Stimulated activated CD4-positive, alpha-beta T cell treated with anti-CD3 and anti-CD28 coated beads, Interleukin-4, amount 100 ng/mL, for 24 hours (primary cell): ENCODE data around the gene CCNG2.
"Not testable (repeated sequence)": the region's sequence is repeated elsewhere in the genome, so short reads cannot be mapped to it uniquely, and the experiment has no call there.

Experiments
- DNase-seq: peaks from one replicate; pipeline ENCODE4 v3.0.0-alpha.2; 2020

Gene CCNG2, protein sequence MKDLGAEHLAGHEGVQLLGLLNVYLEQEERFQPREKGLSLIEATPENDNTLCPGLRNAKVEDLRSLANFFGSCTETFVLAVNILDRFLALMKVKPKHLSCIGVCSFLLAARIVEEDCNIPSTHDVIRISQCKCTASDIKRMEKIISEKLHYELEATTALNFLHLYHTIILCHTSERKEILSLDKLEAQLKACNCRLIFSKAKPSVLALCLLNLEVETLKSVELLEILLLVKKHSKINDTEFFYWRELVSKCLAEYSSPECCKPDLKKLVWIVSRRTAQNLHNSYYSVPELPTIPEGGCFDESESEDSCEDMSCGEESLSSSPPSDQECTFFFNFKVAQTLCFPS

DNA sequence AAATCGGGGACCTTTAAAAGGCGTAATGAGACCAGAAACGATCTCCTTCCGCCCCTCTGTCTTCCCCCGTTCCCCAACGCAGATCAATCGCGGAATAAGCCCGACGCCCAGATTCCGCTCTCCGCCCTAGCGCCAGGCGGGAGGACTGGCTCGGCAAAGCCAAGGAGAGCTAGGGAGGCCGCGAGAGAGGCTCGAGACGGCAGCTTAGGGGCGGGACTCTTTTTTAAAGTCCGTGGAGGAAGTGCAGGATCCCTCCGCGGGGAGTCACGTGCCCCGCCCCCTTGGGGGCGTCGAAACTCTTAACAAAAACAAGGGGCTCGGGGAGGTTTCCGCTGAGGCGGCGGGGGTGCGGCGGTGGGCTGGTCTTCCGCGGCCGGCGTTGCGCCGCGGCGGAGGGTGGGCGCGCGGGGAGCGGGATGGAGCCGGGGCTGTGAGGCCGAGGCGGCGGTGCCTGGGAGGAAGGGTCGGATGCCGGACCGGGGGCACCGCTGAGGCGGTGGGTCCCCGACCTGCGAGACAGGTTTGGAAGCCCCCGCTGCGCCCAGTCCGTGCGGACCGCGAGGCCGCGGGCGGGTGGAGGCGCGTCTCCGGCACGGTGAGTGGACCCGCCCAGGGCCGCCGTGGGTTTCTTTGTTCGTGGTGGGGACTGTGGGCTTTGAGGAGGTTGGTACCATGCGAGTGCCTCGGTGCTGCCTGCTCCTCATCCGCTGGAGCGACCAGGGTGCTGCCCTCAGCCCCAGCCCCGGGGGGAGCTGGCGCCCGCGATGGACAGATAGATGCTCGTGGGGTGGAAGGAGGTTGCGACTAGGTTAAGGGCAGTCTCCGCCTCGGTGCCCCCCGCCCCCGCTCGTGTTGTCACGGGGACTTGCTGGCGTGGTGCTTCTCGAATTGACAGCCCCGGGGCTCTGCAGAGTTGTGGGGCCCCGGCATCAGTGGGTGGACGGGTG lies at the start of gene CCNG2:
Gene CCNG2, plus strand, starts transcription at position 296 of the 947 bp plus-strand sequence. CDS start 1,326 bp downstream, outside the sequence.
- DNase-seq: peak; percentile 80

DNA sequence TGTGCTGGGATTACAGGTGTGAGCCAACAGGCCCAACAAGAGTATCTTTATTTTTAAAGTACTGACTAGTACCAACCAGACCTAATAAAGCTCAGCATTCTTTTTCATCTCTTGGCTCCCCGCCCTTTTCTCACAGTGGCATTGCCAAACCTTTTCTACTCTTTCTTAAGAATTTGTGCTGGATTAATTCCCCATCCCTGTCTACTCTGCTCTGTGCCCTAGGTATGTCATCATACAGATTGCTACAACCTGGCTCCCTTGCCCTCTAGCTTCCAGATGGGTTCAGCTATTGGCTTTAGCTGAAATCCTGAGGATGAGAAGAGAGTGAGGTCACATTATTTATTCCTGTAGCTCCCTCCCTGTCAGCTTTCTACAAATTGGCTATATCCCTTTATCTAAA lies 46.3 kb upstream of the CCNG2 start:
- no peak for DNase-seq

DNA sequence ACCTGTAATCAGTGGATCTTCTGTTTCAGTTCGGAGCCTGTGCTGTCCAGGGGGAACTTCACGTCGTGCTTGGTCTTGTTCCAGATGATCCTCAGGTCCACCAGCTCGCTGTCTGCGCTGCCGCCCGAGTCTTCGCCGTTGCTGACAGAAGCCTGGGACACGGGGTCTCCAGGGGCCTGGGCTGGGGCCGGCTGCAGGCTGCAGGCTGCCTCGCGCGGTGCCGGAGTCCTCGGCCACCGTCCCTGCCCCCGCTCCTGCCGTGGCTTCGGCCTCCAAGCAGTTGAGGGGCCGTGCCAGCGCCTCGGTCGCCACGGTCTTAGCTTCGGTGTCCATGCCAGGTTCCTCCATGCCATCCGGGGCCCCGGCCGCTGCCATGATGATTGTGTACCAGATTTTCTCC lies 43.9 kb upstream of the CCNG2 start:
- no peak for DNase-seq

DNA sequence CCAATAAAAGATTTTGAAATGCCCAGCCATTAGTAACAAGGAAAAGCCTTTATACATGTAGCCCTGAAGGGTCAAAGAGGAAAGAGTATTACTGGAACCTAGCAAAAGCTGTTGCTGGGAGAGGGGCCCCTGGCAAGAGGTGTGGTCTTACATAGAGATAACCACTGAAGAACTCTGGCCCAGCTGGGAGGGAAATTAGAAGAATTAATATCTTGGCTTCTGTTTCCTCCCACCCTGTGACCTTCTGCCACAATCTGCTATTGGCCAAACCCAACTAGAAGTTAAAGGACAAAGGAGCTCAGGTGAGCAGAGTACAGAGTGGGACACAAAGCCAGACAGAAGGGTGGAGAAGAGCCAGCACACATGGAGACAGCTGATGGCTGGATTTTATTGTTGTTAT lies 39.3 kb upstream of the CCNG2 start:
- no peak for DNase-seq

DNA sequence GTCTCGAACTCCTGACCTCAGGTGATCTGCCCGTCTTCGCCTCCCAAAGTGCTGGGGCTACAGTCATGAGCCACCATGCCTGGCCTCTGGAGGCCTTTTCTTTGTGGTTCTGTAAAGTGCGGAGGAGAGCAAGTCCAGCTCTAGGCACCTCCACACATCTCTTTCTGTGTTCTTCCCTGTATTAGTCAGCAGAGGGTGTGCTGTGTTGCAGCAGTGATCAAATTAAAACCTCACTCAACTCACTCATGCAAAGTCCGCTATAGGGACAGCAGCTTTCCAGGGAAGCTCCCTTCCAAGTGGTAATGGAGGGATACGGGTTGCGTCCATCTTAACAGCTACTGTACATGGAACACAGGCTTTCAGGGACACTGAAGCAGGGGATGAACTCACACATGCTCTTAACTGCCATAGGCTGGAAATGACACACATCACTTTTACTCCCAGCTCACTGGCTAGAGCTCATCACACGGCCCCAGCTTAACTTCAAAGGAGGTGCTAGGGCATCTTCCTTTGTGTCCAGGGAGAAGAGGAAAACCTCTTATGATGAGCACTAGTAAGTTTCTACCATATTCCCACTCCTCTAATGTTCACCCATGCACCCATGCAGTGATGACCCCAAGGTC lies 36.0 kb upstream of the CCNG2 start:
- no peak for DNase-seq

DNA sequence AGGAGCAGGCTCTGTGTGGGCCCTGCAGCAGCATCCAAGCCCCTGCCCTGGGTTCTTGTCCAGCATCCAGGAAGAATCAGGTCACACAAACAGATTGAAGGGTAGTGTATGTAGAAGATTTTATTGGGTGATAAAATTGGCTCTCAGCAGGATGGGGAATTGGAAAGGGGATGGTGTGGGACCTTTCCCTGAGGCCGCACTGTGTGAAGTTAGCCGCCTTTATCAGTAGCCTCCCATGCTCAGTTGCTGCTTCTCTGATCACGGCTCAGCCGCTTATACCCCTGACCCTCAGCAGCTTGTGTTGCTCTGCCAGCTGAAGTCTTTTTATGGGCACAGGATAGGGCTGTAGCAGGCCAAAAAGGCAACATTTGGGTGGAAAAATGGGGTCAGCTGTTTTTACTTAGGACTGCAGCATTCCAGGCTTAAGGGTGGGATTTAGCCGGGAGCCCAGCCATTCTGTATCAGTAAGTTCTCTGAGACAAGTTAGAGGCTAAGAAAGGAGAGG lies 35.2 kb upstream of the CCNG2 start:
- no peak for DNase-seq

DNA sequence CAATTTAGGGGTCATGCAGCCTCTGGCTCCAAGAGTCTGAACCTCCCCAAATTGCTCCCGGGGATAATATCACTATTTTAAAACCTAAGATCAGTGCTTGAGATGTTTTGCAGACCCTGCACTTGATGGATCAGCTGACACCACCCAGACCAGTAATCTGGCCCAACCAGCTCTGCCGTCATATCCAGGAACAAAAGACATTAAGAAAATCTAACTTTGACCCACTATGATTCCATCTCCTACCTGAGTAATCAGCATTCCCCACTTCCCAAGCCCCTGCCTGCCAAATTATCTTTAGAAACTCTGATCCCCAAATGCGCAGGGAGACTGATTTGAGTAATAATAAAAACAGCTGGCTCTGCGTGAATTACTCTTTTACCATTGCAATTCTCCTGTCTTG lies 34.4 kb upstream of the CCNG2 start:
- DNase-seq: no peak

DNA sequence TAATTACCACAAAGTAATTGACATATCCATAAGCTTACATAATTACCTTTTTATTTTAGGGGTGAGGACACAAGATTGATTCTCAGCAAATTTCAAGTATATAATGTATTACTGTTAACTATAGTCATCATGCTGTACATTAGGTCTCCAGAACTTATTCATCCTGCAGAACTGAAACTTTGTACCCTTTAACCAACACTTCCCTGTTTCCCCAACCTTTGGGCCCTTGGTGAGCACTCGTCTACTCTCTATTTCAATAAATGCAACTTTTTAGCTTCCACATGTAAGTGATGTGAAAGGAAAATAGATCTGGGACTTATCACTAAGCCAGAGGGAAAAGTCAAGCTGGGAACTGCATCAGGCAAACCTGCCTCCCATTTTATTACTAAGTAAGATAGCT lies 33.6 kb upstream of the CCNG2 start:
- no peak for DNase-seq

DNA sequence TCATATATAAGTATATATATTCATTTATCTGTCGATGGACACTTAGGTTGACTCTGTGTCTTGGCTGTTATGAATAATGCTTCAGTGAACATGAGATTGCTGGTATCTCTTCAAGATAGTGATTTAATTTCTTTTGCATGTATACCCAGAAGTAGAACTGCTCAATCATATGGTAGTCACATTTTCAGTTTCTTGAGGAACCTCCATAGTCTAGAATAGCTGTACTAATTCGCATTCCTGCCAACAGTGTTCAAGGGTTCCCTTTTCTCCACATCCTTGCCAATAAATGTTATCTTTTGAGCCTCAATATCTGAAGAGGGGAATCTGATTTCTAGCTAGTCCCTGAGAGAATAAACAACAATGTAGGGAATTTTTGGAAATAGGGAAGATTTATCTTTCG lies 32.4 kb upstream of the CCNG2 start:
- no peak for DNase-seq

DNA sequence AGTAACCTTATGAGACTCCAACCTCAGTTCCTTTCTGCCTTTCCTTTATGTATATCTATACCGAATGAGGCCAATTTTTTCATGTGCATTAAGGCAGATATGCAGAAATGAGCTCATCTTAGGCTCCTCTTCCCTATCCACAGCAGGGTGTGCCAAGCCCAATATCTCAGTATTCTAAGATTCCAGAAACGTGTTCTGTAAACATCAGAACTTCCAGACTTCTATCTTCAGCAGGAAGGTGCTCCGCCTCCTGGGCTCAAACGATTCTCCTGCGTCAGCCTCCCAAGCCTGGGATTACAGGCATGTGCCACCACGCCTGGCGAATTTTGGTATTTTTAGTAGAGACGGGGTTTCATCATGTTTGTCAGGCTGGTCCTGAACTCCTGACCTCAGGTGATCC lies 31.0 kb upstream of the CCNG2 start:
- no peak for DNase-seq

DNA sequence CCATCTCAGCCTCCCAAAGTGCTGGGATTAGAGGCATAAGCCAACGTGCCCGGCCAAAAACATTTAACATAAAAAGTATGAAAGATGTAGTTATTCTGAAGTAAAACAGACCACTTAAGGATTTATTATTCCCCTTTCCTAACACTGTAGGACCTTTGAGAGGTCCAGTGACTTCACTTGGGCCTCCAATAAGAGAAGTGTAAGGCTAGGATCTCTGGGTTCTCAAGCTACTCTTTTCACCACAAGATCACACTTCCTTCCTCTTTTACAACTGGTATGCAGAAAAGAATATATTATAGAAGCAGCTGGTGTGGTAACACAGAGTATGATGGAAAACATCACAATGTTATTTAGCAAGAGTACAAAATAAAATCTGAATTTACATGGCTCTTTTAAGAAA lies 30.2 kb upstream of the CCNG2 start:
- no peak for DNase-seq

DNA sequence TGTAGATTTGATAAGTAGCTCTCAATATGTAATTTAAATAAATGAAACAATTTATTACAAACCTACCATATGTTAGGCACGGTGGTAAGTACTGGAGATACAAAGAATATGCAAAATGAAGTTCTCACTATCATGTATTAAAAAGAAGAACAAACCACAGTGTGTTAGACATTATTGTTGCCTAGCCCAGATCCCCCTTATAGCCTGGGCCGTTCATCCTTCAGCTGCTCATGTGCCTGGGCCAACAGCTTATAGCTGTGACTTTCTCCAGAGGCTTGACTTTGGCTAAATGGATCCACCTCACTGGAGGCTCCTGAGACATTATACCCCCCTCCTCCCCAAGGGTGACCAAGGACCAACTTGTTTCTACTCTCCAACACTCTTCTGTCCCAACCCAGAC lies 29.8 kb upstream of the CCNG2 start:
- no peak for DNase-seq

DNA sequence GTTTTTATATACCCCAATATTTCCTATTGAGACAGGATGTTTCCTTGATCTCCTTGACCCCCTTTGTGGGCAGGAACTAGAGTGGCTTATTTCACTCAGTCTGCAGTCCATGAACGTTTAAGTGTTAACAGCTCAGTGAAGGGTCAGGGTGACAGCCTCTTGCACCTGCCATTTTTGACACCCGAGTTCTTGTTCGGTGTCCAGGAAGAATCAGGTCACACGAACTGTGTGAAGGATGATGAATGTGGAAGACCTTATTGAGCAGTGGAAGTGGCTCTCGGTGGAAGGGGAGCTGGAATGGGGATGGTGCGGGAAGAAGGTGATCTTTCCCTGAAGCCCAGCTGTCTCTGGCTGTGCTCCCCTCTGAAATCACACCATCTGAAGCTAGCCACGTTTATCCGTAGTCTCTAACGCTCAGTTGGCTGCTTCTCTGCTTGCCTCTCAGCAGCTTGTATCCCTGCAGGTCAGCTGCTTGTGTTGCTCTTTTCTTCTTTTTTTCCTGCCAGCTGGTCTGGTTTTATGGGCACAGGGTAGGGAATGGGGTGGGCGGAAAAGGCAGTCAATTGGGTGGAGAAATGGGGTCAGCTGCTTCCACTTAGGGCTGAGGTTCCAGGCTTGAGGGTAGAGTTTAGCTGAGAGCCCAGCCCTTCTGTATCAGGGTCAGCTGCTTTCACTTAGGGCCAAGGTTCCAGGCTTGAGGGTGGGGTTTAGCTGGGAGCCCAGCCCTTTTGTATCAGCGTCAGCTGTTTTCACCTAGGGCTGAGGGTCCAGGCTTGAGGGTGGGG lies 29.0 kb upstream of the CCNG2 start:
- DNase-seq: no peak

DNA sequence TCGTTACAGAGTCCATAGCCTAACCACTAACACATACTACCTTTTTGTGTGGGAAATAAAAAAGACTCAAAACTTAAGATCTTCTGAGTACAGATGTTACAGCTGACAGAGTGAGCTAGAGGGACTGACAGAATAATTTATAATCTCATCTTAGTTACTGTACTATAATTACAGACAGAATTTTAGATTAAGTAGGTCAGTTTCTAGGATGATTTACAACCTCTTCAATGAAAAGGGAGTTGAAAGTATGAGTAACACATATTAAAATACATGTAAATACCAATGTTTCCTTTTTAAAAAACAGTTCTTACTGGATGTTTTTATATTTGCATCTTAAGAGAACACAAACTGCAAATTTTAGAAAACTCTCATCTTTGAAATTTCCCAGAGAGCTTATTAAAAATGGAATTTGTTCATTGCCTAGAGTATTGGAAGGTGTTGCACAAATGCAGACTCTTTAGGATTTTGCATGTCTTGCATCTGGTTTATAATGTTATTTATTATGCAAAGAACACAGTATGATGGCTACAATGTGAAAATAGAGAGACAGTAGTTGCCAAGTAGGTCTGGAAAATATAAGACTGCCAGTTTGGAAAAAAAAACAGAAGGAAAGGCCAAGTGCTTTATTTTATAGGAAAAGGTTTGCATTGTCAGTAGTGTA lies 24.2 kb upstream of the CCNG2 start:
- DNase-seq: no peak

DNA sequence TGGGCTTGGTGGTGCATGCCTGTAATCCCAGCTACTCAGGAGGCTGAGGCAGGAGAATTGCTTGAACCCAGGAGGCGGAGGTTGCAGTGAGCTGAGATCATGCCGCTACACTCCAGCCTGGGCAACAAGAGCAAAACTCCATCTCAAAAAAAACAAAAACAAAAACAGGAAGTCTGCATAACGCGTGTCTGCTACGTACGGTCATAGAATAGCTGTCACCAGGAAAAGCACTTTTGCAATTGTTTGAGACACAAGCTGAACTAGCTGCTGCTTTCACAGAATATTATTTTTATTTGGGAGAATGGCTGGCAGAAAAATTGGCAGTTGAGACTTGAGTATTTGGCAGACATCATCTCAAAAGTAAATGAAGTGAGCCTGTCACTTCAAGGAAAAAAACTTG lies 19.6 kb upstream of the CCNG2 start:
- DNase-seq: not testable (repeated sequence)

DNA sequence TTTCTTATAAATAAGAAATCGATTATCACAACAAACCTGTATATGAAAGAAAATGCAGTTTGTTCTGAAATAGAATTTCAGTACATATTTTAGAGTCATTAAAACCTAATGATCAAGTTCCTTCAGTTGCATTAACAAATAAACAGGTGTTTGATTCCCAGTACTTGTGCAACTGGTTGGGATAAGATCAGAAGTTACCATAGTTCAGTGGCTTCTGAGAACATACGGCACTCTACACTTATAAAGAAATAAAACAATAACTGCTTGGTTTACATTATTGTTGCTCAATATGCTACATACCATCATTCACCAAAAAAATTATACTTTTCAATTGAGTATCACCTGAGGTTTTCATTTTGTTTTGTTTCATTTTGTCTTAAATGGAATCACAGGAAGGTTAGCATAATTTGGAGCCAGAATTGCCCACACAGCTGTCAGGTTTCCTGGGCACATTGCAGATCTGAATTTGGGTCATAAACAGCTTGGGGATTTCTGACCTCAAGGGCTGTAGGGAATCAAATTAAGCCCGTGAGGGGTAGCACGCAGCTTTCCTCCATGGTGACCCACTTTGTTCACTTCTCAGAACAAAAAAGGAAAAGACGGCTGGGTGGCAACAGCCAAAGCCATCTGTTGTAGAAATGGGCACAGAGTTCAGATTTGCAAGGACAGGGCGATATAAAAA lies 14.9 kb upstream of the CCNG2 start:
- no peak for DNase-seq

DNA sequence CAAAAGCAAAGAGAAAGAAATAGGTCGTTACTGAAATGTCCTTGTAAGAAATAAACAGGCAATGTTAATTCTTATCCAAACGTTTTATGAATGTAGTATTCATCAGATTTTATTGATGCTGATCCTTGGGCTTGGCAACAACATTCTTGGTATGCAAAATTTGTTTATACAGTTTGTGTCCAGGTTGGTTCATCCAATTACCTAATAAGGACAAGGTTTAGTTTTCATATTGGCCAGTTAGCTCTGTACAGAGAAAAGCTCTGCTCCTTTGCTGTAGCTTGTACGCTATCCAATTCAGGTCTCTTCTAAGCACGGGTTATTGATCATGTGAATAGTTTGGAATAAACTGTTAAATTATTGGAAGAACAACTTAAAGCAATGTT lies 14.4 kb upstream of the CCNG2 start:
- no peak for DNase-seq

DNA sequence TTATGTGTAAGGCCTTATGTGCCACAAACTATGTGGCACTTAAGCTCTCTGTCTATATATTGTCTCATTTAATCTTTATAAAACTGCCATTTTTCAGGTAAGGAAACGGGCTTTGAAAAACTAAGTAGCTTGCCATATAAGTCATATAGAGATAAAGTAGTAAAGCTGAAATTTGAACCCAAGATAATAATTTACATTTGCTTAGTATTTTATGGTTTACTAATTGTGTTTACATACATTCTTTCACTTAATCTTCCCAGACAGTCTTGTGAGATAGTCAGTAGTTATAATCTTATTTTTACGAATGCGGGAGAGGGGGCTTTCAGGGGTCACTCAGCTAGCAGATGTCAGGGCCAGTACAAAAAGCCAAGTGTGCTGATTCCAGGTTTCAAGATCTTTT lies 13.9 kb upstream of the CCNG2 start:
- no peak for DNase-seq

DNA sequence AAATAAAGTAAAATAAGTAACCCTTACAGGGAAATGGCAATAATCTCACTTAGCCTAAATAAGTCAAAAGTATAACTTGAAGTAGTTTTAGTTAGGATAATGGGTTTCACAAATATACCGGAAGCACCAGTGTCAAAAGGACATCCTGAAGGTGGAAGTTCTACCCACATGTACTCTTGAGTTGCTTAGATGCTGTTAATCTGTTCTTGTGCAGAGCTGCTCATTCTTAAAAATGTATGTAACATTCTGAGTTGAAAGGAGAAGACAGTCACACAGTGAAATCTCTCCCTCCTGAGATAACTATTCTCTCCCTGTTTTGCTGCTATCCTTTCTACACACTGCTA lies 11.2 kb upstream of the CCNG2 start:
- no peak for DNase-seq

DNA sequence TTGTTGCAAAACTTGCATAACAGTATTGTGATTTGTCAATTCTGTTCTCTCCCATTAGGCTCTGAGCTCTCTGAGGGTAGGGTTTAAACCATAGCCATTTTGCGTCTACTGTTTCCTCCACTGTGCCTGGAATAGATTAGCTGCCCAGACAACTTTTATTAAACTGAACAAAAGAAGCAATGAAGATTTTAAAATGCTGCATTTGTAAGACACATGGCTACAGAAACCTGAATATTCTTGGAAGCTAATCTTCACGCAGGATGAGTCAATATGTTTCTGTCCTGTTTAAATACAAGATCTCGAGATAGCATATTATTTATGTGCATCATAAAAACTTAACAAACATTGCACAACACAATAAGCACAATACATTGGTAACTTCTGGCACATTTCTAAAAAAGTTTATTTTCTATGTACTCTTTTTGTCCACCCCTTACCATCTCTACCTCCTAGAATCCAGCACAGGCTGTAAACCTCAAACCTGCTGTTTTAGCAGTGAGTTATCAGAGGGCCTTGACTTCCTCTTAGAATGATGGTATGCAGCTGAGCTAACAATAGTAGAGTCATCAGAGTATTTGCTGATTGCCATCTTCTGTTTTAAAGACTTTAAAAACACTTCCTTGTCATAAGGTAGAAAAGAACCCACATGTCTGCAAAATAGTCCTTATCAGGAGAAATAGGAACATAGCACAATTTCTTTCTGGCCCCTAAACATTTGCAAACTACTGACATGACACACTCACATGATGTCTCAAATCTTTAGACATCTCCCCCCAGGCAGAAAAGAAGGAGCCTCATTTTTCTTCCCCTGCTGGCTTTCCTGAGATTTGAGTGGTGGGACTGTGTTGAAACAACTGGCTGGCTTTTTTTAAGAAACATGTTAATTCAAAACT lies 10.6 kb upstream of the CCNG2 start:
- DNase-seq: no peak
